RWPE2 (cell line): ENCODE measurements around the gene NAV3.

Source experiments
- ATAC-seq: fragments of 200-7000 bp; cut with Tn5 transposase; 3 replicates; pipeline ENCODE4 v1.9.1; 2021; ENCODE audit warnings: low read depth
- DNase-seq: peaks from one replicate; pipeline ENCODE4 v3.0.0-alpha.2; 2020; ENCODE audit warnings: low spot score
- H3K27ac ChIP-seq: fragments of 450-650 bp; 2 replicates; pipeline ENCODE4 v1.5.1; 2017; ENCODE audit warnings: mild to moderate bottlenecking; ENCODE audit not compliant: poor library complexity, severe bottlenecking
- H3K27me3 ChIP-seq: fragments of 250-450 bp; sonication (Bioruptor Pico); 2 replicates; pipeline ENCODE4 v1.5.1; 2021; ENCODE audit warnings: mild to moderate bottlenecking, moderate library complexity; ENCODE audit not compliant: insufficient read depth, poor library complexity, severe bottlenecking
- H3K36me3 ChIP-seq: fragments of 250-450 bp; sonication (Bioruptor Pico); 2 replicates; pipeline ENCODE4 v1.5.1; 2020; ENCODE audit warnings: low read depth, mild to moderate bottlenecking, moderate library complexity
- H3K4me1 ChIP-seq: fragments of 250-450 bp; sonication (Bioruptor Pico); 2 replicates; pipeline ENCODE4 v1.5.1; 2021; ENCODE audit warnings: mild to moderate bottlenecking, moderate library complexity; ENCODE audit not compliant: insufficient read depth, poor library complexity, severe bottlenecking
- H3K4me3 ChIP-seq: fragments of 250-450 bp; sonication (Bioruptor Pico); 2 replicates; pipeline ENCODE4 v1.5.1; 2021; ENCODE audit warnings: mild to moderate bottlenecking, moderate library complexity; ENCODE audit not compliant: severe bottlenecking
- H3K9me3 ChIP-seq: fragments of 250-450 bp; sonication (Bioruptor Pico); 2 replicates; pipeline ENCODE4 v1.5.1; 2021; ENCODE audit warnings: mild to moderate bottlenecking, moderate library complexity; ENCODE audit not compliant: severe bottlenecking
- CTCF ChIP-seq: fragments of 450-650 bp; IDR thresholded peaks from one replicate; pipeline ENCODE4 v1.5.1; 2017; ENCODE audit warnings: mild to moderate bottlenecking, moderate library complexity; ENCODE audit not compliant: poor library complexity, severe bottlenecking

Gene NAV3

GRCh38 chr12:78260976-78261375, 430.3 kb downstream of the NAV3 start:
- H3K27me3 ChIP-seq: no peaks in the 10 kb centered on the region
- no peaks in the 10 kb centered on the region for H3K9me3 ChIP-seq
- no peak overlapping the region for H3K4me3 ChIP-seq
- ATAC-seq: no peak
- no peaks in the 10 kb centered on the region for H3K36me3 ChIP-seq
- DNase-seq: no peak
- H3K4me1 ChIP-seq: no peaks in the 10 kb centered on the region
- H3K27ac ChIP-seq: no peak overlapping the region
- no peak for TF ChIP-seq CTCF

GRCh38 chr12:78261901-78262300, 431.2 kb downstream of the NAV3 start:
- no peak overlapping the region for H3K4me3 ChIP-seq
- ATAC-seq: no peak
- no peaks in the 10 kb centered on the region for H3K36me3 ChIP-seq
- no peaks in the 10 kb centered on the region for H3K27me3 ChIP-seq
- H3K4me1 ChIP-seq: no peaks in the 10 kb centered on the region
- no peak overlapping the region for H3K27ac ChIP-seq
- H3K9me3 ChIP-seq: no peaks in the 10 kb centered on the region
- no peak for DNase-seq
- TF ChIP-seq CTCF: no peak
